Mucosa of rectum (tissue), 2 donors: ENCODE results near the gene DRG1.

ENCODE experiments used
- H3K27ac ChIP-seq, 2 donors: one replicate each; pipeline ENCODE4 v1.7.0; 2013; ENCODE audit warnings: inconsistent platforms in 2 of 2, low read depth in 2 of 2, low read length in 2 of 2
- H3K27me3 ChIP-seq, 2 donors: one replicate each; pipeline ENCODE4 v1.7.0; 2013; ENCODE audit warnings: low read length in 2 of 2; ENCODE audit not compliant: control insufficient read depth in 2 of 2, insufficient read depth in 2 of 2
- H3K36me3 ChIP-seq, 2 donors: one replicate each; pipeline ENCODE4 v1.7.0; 2013; ENCODE audit warnings: low read length in 2 of 2; ENCODE audit not compliant: control insufficient read depth in 2 of 2, insufficient read depth in 2 of 2
- H3K4me1 ChIP-seq, 2 donors: one replicate each; pipeline ENCODE4 v1.7.0; 2013; ENCODE audit warnings: low read length in 2 of 2, mild to moderate bottlenecking in 1 of 2; ENCODE audit not compliant: control insufficient read depth in 2 of 2, insufficient read depth in 2 of 2
- H3K4me3 ChIP-seq, 2 donors: one replicate each; pipeline ENCODE4 v1.7.0; 2013; ENCODE audit warnings: low read length in 2 of 2
- H3K9ac ChIP-seq, 2 donors: one replicate each; pipeline ENCODE4 v1.7.0; 2013; ENCODE audit warnings: low read length in 2 of 2, low read depth in 1 of 2, mild to moderate bottlenecking in 1 of 2
- H3K9me3 ChIP-seq, 2 donors: one replicate each; pipeline ENCODE4 v1.7.0; 2013; ENCODE audit warnings: low read length in 2 of 2; ENCODE audit not compliant: control insufficient read depth in 2 of 2
- donor health status: healthy.
- donor health status: Normal muscosa, but diverticular disease.

Gene DRG1

GRCh38 chr22:31440681-31441080, 41.3 kb downstream of the DRG1 start:
- H3K4me1 ChIP-seq, result no peaks in the 10 kb centered on the region
- no peaks in the 10 kb centered on the region for H3K9me3 ChIP-seq
- H3K4me3 ChIP-seq, result no peak overlapping the region
- no peak overlapping the region for H3K9ac ChIP-seq
- no peak overlapping the region for H3K27ac ChIP-seq
- peaks cover 73 to 80% of the 10 kb centered on the region in 2 donors for H3K36me3 ChIP-seq
- no peaks in the 10 kb centered on the region for H3K27me3 ChIP-seq

- H3K4me1 ChIP-seq, result no peaks in the 10 kb centered on the region
- H3K9me3 ChIP-seq, result no peaks in the 10 kb centered on the region
- no peak overlapping the region for H3K4me3 ChIP-seq
- H3K27ac ChIP-seq, result no peak overlapping the region
- no peaks in the 10 kb centered on the region for H3K27me3 ChIP-seq
- H3K36me3 ChIP-seq, result peaks cover 68 to 70% of the 10 kb centered on the region in 2 donors
- no peak overlapping the region for H3K9ac ChIP-seq
Measured at GRCh38 chr22:31441652-31442051, 42.2 kb downstream of the DRG1 start.

GRCh38 chr22:31442768-31443489, 43.5 kb downstream of the DRG1 start:
- Histone ChIP-seq H3K27ac (no peak overlapping the region), H3K4me3 (no peak overlapping the region), H3K36me3 (peaks cover 61 to 62% of the 10 kb centered on the region in 2 donors), H3K9ac (no peak overlapping the region), H3K9me3 (no peaks in the 10 kb centered on the region), H3K27me3 (no peaks in the 10 kb centered on the region), H3K4me1 (no peaks in the 10 kb centered on the region)

GRCh38 chr22:31443516-31443915, 44.1 kb downstream of the DRG1 start:
- H3K4me3 ChIP-seq, result no peak overlapping the region
- no peak overlapping the region for H3K9ac ChIP-seq
- H3K27ac ChIP-seq, result no peak overlapping the region
- H3K36me3 ChIP-seq, result peaks cover 59 to 60% of the 10 kb centered on the region in 2 donors
- no peaks in the 10 kb centered on the region for H3K27me3 ChIP-seq
- no peaks in the 10 kb centered on the region for H3K9me3 ChIP-seq
- H3K4me1 ChIP-seq, result no peaks in the 10 kb centered on the region

GRCh38 chr22:31445642-31446041, 46.2 kb downstream of the DRG1 start:
- Histone ChIP-seq H3K4me1 (no peaks in the 10 kb centered on the region), H3K9ac (no peak overlapping the region), H3K27me3 (no peaks in the 10 kb centered on the region), H3K36me3 (peaks cover 46 to 48% of the 10 kb centered on the region in 2 donors), H3K27ac (no peak overlapping the region), H3K9me3 (no peaks in the 10 kb centered on the region), H3K4me3 (no peak overlapping the region)

GRCh38 chr22:31446208-31446607, 46.8 kb downstream of the DRG1 start:
- Histone ChIP-seq H3K27ac (no peak overlapping the region), H3K9me3 (no peaks in the 10 kb centered on the region), H3K4me1 (no peaks in the 10 kb centered on the region), H3K4me3 (no peak overlapping the region), H3K27me3 (no peaks in the 10 kb centered on the region), H3K9ac (no peak overlapping the region), H3K36me3 (peaks cover 45 to 46% of the 10 kb centered on the region in 2 donors)

- Histone ChIP-seq H3K27me3 (no peaks in the 10 kb centered on the region), H3K4me1 (no peaks in the 10 kb centered on the region), H3K36me3 (peaks cover 41 to 45% of the 10 kb centered on the region in 2 donors), H3K9ac (no peak overlapping the region), H3K4me3 (no peak overlapping the region), H3K27ac (no peak overlapping the region), H3K9me3 (no peaks in the 10 kb centered on the region)
Measured at GRCh38 chr22:31446767-31447166, 47.4 kb downstream of the DRG1 start.

GRCh38 chr22:31447337-31447736, 47.9 kb downstream of the DRG1 start:
- Histone ChIP-seq H3K9me3 (no peaks in the 10 kb centered on the region), H3K4me3 (no peak overlapping the region), H3K9ac (no peak overlapping the region), H3K36me3 (peaks cover 39 to 46% of the 10 kb centered on the region in 2 donors), H3K4me1 (no peaks in the 10 kb centered on the region), H3K27me3 (no peaks in the 10 kb centered on the region), H3K27ac (no peak overlapping the region)

- Histone ChIP-seq H3K4me3 (no peak overlapping the region), H3K27me3 (no peaks in the 10 kb centered on the region), H3K4me1 (no peaks in the 10 kb centered on the region), H3K9ac (no peak overlapping the region), H3K9me3 (no peaks in the 10 kb centered on the region), H3K36me3 (peaks cover 36 to 37% of the 10 kb centered on the region in 2 donors), H3K27ac (no peak overlapping the region)
Measured at GRCh38 chr22:31448382-31448781, 49.0 kb downstream of the DRG1 start.

- Histone ChIP-seq H3K9ac (no peak overlapping the region), H3K27ac (no peak overlapping the region), H3K4me1 (no peaks in the 10 kb centered on the region), H3K36me3 (peaks cover 37 to 45% of the 10 kb centered on the region in 2 donors), H3K9me3 (no peaks in the 10 kb centered on the region), H3K27me3 (no peaks in the 10 kb centered on the region), H3K4me3 (no peak overlapping the region)
Measured at GRCh38 chr22:31449506-31449905, 50.1 kb downstream of the DRG1 start.
